ENCODE measurements around the gene CFAP90. TPM values are rescaled to one million over a fixed set of nuclear protein-coding genes. Genes with fewer than 3 reads are reported as not detected.

Gene CFAP90
- total and polyA plus RNA-seq, 2 of the 8 experiments (the other 6 are each of a cell fraction or from before 2014, with no cell fraction given) = 0.39 to 0.92 TPM

DNA sequence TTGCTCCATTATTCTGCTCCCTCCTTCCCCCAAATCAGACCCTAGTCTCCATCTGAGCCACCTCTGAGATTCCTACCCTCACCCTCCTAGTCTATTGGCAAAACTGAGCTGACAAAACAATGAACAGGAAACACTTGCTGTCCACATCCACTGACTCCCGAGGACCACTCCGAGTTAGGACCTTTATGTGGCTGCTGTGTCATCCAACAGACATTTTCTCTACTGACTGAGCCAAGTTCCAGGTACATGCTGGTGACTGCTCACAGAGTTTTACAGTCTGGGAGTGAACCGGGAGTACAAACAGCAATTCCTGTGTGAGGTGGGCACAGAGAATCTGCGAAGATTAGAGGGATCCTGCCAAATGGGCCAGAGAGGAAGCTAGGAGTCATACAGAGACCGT is 39.2 kb downstream of the CFAP90 start (continued):
- TF ChIP-seq, protein P1, sequence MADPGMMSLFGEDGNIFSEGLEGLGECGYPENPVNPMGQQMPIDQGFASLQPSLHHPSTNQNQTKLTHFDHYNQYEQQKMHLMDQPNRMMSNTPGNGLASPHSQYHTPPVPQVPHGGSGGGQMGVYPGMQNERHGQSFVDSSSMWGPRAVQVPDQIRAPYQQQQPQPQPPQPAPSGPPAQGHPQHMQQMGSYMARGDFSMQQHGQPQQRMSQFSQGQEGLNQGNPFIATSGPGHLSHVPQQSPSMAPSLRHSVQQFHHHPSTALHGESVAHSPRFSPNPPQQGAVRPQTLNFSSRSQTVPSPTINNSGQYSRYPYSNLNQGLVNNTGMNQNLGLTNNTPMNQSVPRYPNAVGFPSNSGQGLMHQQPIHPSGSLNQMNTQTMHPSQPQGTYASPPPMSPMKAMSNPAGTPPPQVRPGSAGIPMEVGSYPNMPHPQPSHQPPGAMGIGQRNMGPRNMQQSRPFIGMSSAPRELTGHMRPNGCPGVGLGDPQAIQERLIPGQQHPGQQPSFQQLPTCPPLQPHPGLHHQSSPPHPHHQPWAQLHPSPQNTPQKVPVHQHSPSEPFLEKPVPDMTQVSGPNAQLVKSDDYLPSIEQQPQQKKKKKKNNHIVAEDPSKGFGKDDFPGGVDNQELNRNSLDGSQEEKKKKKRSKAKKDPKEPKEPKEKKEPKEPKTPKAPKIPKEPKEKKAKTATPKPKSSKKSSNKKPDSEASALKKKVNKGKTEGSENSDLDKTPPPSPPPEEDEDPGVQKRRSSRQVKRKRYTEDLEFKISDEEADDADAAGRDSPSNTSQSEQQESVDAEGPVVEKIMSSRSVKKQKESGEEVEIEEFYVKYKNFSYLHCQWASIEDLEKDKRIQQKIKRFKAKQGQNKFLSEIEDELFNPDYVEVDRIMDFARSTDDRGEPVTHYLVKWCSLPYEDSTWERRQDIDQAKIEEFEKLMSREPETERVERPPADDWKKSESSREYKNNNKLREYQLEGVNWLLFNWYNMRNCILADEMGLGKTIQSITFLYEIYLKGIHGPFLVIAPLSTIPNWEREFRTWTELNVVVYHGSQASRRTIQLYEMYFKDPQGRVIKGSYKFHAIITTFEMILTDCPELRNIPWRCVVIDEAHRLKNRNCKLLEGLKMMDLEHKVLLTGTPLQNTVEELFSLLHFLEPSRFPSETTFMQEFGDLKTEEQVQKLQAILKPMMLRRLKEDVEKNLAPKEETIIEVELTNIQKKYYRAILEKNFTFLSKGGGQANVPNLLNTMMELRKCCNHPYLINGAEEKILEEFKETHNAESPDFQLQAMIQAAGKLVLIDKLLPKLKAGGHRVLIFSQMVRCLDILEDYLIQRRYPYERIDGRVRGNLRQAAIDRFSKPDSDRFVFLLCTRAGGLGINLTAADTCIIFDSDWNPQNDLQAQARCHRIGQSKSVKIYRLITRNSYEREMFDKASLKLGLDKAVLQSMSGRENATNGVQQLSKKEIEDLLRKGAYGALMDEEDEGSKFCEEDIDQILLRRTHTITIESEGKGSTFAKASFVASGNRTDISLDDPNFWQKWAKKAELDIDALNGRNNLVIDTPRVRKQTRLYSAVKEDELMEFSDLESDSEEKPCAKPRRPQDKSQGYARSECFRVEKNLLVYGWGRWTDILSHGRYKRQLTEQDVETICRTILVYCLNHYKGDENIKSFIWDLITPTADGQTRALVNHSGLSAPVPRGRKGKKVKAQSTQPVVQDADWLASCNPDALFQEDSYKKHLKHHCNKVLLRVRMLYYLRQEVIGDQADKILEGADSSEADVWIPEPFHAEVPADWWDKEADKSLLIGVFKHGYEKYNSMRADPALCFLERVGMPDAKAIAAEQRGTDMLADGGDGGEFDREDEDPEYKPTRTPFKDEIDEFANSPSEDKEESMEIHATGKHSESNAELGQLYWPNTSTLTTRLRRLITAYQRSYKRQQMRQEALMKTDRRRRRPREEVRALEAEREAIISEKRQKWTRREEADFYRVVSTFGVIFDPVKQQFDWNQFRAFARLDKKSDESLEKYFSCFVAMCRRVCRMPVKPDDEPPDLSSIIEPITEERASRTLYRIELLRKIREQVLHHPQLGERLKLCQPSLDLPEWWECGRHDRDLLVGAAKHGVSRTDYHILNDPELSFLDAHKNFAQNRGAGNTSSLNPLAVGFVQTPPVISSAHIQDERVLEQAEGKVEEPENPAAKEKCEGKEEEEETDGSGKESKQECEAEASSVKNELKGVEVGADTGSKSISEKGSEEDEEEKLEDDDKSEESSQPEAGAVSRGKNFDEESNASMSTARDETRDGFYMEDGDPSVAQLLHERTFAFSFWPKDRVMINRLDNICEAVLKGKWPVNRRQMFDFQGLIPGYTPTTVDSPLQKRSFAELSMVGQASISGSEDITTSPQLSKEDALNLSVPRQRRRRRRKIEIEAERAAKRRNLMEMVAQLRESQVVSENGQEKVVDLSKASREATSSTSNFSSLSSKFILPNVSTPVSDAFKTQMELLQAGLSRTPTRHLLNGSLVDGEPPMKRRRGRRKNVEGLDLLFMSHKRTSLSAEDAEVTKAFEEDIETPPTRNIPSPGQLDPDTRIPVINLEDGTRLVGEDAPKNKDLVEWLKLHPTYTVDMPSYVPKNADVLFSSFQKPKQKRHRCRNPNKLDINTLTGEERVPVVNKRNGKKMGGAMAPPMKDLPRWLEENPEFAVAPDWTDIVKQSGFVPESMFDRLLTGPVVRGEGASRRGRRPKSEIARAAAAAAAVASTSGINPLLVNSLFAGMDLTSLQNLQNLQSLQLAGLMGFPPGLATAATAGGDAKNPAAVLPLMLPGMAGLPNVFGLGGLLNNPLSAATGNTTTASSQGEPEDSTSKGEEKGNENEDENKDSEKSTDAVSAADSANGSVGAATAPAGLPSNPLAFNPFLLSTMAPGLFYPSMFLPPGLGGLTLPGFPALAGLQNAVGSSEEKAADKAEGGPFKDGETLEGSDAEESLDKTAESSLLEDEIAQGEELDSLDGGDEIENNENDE (IDR thresholded peaks at IDR 0.05; ENCODE audit: insufficient replicate concordance, low read length) = no peak
- no peak for TF ChIP-seq HDAC2 (IDR thresholded peaks at IDR 0.05; ENCODE audit: borderline replicate concordance in 1 of 2, low read depth in 2 of 2, low read length in 2 of 2)
- TF ChIP-seq MAFK (IDR thresholded peaks at IDR 0.05; ENCODE audit: low read depth, low read length) = no peak
- no peak for TF ChIP-seq SP1 (IDR thresholded peaks at IDR 0.05; ENCODE audit: low read depth, low read length)
- no peak for TF ChIP-seq GABPA (IDR thresholded peaks at IDR 0.05; ENCODE audit: borderline replicate concordance, insufficient read depth, low read length)
- TF ChIP-seq RNF2 (IDR thresholded peaks at IDR 0.05; ENCODE audit: borderline replicate concordance, low read depth, low read length, missing control alignments, poor library complexity, severe bottlenecking) = no peak
- TF ChIP-seq YY1 (IDR thresholded peaks at IDR 0.05; ENCODE audit: low read depth, low read length) = no peak
- TF ChIP-seq CBX5 (IDR thresholded peaks at IDR 0.05; ENCODE audit: low read depth, low read length) = no peak
- TF ChIP-seq, protein P2, sequence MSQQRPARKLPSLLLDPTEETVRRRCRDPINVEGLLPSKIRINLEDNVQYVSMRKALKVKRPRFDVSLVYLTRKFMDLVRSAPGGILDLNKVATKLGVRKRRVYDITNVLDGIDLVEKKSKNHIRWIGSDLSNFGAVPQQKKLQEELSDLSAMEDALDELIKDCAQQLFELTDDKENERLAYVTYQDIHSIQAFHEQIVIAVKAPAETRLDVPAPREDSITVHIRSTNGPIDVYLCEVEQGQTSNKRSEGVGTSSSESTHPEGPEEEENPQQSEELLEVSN (IDR thresholded peaks at IDR 0.05) = no peak
- TF ChIP-seq SAP30 (IDR thresholded peaks at IDR 0.05; ENCODE audit: insufficient read depth, insufficient replicate concordance, low read length) = no peak
